Mesendoderm (in vitro differentiated cells): ENCODE measurements around the gene LRRC26.

Experiments used
- DNase-seq: peaks from one replicate; pipeline ENCODE4 v3.0.0; 2013
- H2AK5ac ChIP-seq: 2 replicates; pipeline ENCODE4 v1.6.1; 2013; ENCODE audit warnings: low read length, inconsistent platforms
- H2BK120ac ChIP-seq: 2 replicates; pipeline ENCODE4 v1.6.1; 2013; ENCODE audit warnings: low read depth, mild to moderate bottlenecking, low read length, moderate library complexity, mixed read lengths
- H2BK15ac ChIP-seq: replicated peaks from 2 replicates; pipeline ENCODE4 v1.6.1; 2013; ENCODE audit warnings: low read depth, mild to moderate bottlenecking, moderate library complexity
- H2BK5ac ChIP-seq: 2 replicates; pipeline ENCODE4 v1.6.1; 2013; ENCODE audit warnings: low read length, inconsistent platforms
- H3K18ac ChIP-seq: 2 replicates; pipeline ENCODE4 v1.6.1; 2013; ENCODE audit warnings: mild to moderate bottlenecking, low read length, mixed read lengths
- H3K23ac ChIP-seq: one replicate; pipeline ENCODE4 v1.6.1; 2013; ENCODE audit warnings: low read length
- H3K27ac ChIP-seq: 2 replicates; pipeline ENCODE4 v1.5.1; 2013; ENCODE audit warnings: low read depth, mild to moderate bottlenecking, inconsistent platforms, low read length, moderate library complexity
- H3K27me3 ChIP-seq: 2 replicates; pipeline ENCODE4 v1.6.1; 2013; ENCODE audit warnings: low read length, control low read depth, mild to moderate bottlenecking, inconsistent platforms; ENCODE audit not compliant: insufficient read depth, poor library complexity
- H3K36me3 ChIP-seq: 2 replicates; pipeline ENCODE4 v1.6.1; 2013; ENCODE audit warnings: low read length, inconsistent platforms; ENCODE audit not compliant: control insufficient read depth, insufficient read depth
- H3K4ac ChIP-seq: one replicate; pipeline ENCODE4 v1.6.1; 2013; ENCODE audit warnings: low read depth, mild to moderate bottlenecking, low read length, moderate library complexity
- H3K4me1 ChIP-seq: 2 replicates; pipeline ENCODE4 v1.6.1; 2013; ENCODE audit warnings: low read depth, low read length, inconsistent platforms; ENCODE audit not compliant: control insufficient read depth
- H3K4me2 ChIP-seq: 2 replicates; pipeline ENCODE4 v1.6.1; 2013; ENCODE audit warnings: low read length
- H3K4me3 ChIP-seq: 2 replicates; pipeline ENCODE4 v1.5.1; 2013; ENCODE audit warnings: mild to moderate bottlenecking, low read length
- H3K56ac ChIP-seq: one replicate; pipeline ENCODE4 v1.6.1; 2013; ENCODE audit warnings: low read length
- H3K79me1 ChIP-seq: 2 replicates; pipeline ENCODE4 v1.6.1; 2013; ENCODE audit warnings: low read length, inconsistent platforms
- H3K79me2 ChIP-seq: 2 replicates; pipeline ENCODE4 v1.6.1; 2013; ENCODE audit warnings: mild to moderate bottlenecking, low read length; ENCODE audit not compliant: control insufficient read depth, insufficient read depth
- H3K9ac ChIP-seq: 2 replicates; pipeline ENCODE4 v1.6.1; 2013; ENCODE audit warnings: low read length, inconsistent platforms
- H4K5ac ChIP-seq: one replicate; pipeline ENCODE4 v1.6.1; 2013; ENCODE audit warnings: low read length
- H4K8ac ChIP-seq: one replicate; pipeline ENCODE4 v1.6.1; 2013; ENCODE audit warnings: low read depth, mild to moderate bottlenecking, control low read depth, low read length, moderate library complexity
- WGBS: extraction: QIAGEN DNeasy Blood & Tissue Kit; methylation state at CpG from one replicate; pipeline ENCODE4 v1.1.7; 2013; ENCODE audit warnings: low lambda C conversion rate, missing lambda C conversion rate; ENCODE audit not compliant: insufficient coverage; ENCODE audit errors: extremely low coverage; 5-methylcytosine and 5-hydroxymethylcytosine counted together

The LRRC26 gene

GRCh38 chr9:137187386-137187785 is 17.5 kb upstream of the LRRC26 start:
- H3K79me1 ChIP-seq, result peaks cover 19% of the 10 kb centered on the region
- H3K27me3 ChIP-seq, result no peaks in the 10 kb centered on the region
- H4K8ac ChIP-seq, result no peak overlapping the region
- H3K4me3 ChIP-seq, result no peak overlapping the region
- H2BK5ac ChIP-seq, result no peak overlapping the region
- no peak overlapping the region for H3K27ac ChIP-seq
- no peak overlapping the region for H3K56ac ChIP-seq
- H3K4me1 ChIP-seq, result peaks cover 3% of the 10 kb centered on the region
- H3K79me2 ChIP-seq, result peaks cover 16% of the 10 kb centered on the region
- H3K4ac ChIP-seq, result no peak overlapping the region
- H3K9ac ChIP-seq, result peak overlapping the region; percentile 81
- H3K23ac ChIP-seq, result no peak overlapping the region
- no peak overlapping the region for H2BK120ac ChIP-seq
- H2AK5ac ChIP-seq, result no peak overlapping the region
- H4K5ac ChIP-seq, result no peak overlapping the region
- no peak overlapping the region for H2BK15ac ChIP-seq
- DNase-seq, result no peak
- WGBS, result no CpG with 5 or more reads among the region's 15 CpGs
- H3K4me2 ChIP-seq, result peak overlapping the region; percentile 68
- H3K18ac ChIP-seq, result no peak overlapping the region
- no peaks in the 10 kb centered on the region for H3K36me3 ChIP-seq

DNA sequence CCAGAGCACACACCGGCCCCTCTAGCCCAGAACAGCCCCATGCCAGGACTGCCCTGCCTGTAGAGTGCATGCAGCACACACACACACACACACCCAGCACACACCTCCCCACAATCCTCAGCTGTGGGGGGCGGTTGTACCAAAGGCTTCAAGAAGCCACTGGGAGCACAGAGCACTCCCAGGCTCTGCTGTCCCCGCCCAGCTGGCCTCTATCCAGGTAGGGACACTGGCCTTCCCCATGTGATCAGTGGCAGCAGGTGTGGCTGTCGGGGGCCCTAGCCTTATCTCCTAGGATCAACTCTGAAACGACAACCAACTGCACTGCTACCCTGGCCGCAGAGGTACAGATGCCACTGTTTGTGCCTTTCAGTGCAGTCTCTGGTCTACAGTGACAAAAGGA is 16.5 kb upstream of the LRRC26 start:
- Histone ChIP-seq H3K27ac (no peak overlapping the region), H3K4me2 (no peak overlapping the region), H3K4ac (no peak overlapping the region), H2BK15ac (no peak overlapping the region), H3K9ac (no peak overlapping the region), H2BK5ac (no peak overlapping the region), H3K18ac (no peak overlapping the region), H3K4me1 (peaks cover 3% of the 10 kb centered on the region), H2BK120ac (no peak overlapping the region), H4K5ac (no peak overlapping the region), H2AK5ac (no peak overlapping the region), H4K8ac (no peak overlapping the region), H3K23ac (no peak overlapping the region), H3K36me3 (no peaks in the 10 kb centered on the region), H3K4me3 (no peak overlapping the region), H3K79me2 (peaks cover 16% of the 10 kb centered on the region), H3K27me3 (no peaks in the 10 kb centered on the region), H3K79me1 (peaks cover 19% of the 10 kb centered on the region), H3K56ac (no peak overlapping the region)
- no peak for DNase-seq
- WGBS, result no CpG with 5 or more reads among the region's 6 CpGs

- no peak overlapping the region for H4K8ac ChIP-seq
- H3K4me1 ChIP-seq, result peaks cover 3% of the 10 kb centered on the region
- H3K56ac ChIP-seq, result no peak overlapping the region
- peaks cover 19% of the 10 kb centered on the region for H3K79me1 ChIP-seq
- H2BK120ac ChIP-seq, result no peak overlapping the region
- no peaks in the 10 kb centered on the region for H3K36me3 ChIP-seq
- no peak overlapping the region for H2AK5ac ChIP-seq
- no peak for DNase-seq
- no peaks in the 10 kb centered on the region for H3K27me3 ChIP-seq
- no peak overlapping the region for H3K27ac ChIP-seq
- peaks cover 16% of the 10 kb centered on the region for H3K79me2 ChIP-seq
- no peak overlapping the region for H4K5ac ChIP-seq
- H3K4me3 ChIP-seq, result no peak overlapping the region
- no peak overlapping the region for H3K23ac ChIP-seq
- WGBS, result no CpG with 5 or more reads among the region's 19 CpGs
- H3K18ac ChIP-seq, result no peak overlapping the region
- no peak overlapping the region for H3K9ac ChIP-seq
- no peak overlapping the region for H2BK5ac ChIP-seq
- no peak overlapping the region for H3K4me2 ChIP-seq
- H3K4ac ChIP-seq, result no peak overlapping the region
- H2BK15ac ChIP-seq, result no peak overlapping the region
These were observed 16.1 kb upstream of the LRRC26 start for GRCh38 chr9:137185921-137186320.

GRCh38 chr9:137184881-137185660 is 15.2 kb upstream of the LRRC26 start:
- H3K79me1 ChIP-seq, result peaks cover 19% of the 10 kb centered on the region
- H3K9ac ChIP-seq, result no peak overlapping the region
- H2AK5ac ChIP-seq, result no peak overlapping the region
- H2BK15ac ChIP-seq, result no peak overlapping the region
- H3K23ac ChIP-seq, result no peak overlapping the region
- peaks cover 3% of the 10 kb centered on the region for H3K4me1 ChIP-seq
- no peak overlapping the region for H3K56ac ChIP-seq
- no peak overlapping the region for H3K27ac ChIP-seq
- no peak overlapping the region for H3K18ac ChIP-seq
- no peak for DNase-seq
- H3K27me3 ChIP-seq, result no peaks in the 10 kb centered on the region
- H3K4me2 ChIP-seq, result no peak overlapping the region
- no peak overlapping the region for H4K8ac ChIP-seq
- H3K4ac ChIP-seq, result no peak overlapping the region
- no peak overlapping the region for H3K4me3 ChIP-seq
- H2BK120ac ChIP-seq, result no peak overlapping the region
- H2BK5ac ChIP-seq, result no peak overlapping the region
- peaks cover 16% of the 10 kb centered on the region for H3K79me2 ChIP-seq
- no peaks in the 10 kb centered on the region for H3K36me3 ChIP-seq
- H4K5ac ChIP-seq, result no peak overlapping the region
- no CpG with 5 or more reads among the region's 48 CpGs for WGBS

- Histone ChIP-seq H3K79me1 (peaks cover 10% of the 10 kb centered on the region), H3K79me2 (peaks cover 12% of the 10 kb centered on the region), H3K36me3 (no peaks in the 10 kb centered on the region), H3K4me3 (no peak overlapping the region), H2AK5ac (no peak overlapping the region), H4K5ac (no peak overlapping the region), H3K4ac (no peak overlapping the region), H4K8ac (no peak overlapping the region), H2BK15ac (no peak overlapping the region), H3K27ac (no peak overlapping the region), H3K9ac (no peak overlapping the region), H3K4me2 (no peak overlapping the region), H3K4me1 (no peaks in the 10 kb centered on the region), H2BK5ac (no peak overlapping the region), H3K23ac (no peak overlapping the region), H3K56ac (no peak overlapping the region), H3K27me3 (no peaks in the 10 kb centered on the region), H3K18ac (no peak overlapping the region), H2BK120ac (no peak overlapping the region)
- no peak for DNase-seq
- no CpG with 5 or more reads among the region's 27 CpGs for WGBS
These were observed 14.2 kb upstream of the LRRC26 start for GRCh38 chr9:137183980-137184595.
